ENCODE data around the gene MACROD2.

DNA sequence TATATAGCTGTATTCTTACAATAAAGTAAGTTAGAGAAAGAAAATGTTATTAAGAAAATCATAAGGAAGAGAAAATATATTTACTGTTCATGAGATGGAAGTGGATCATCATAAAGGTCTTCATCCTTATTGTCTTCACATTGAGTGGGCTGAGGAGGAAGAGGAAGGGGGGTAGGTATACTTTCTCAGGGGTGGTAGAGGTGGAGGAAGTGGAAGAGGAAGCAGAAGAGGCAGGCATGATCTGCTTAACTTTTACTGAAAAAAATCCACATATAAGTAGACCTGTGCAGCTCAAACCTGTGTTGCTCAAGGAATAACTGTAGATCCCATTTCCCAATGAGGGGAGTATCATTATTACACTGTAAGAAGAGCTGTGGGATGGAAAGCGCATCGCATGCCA lies 1863.7 kb downstream of the MACROD2 start:
- no peak for TF ChIP-seq EZH2 (IDR thresholded peaks at IDR 0.05; ENCODE audit: borderline replicate concordance, low read length)
- TF ChIP-seq, protein P1, sequence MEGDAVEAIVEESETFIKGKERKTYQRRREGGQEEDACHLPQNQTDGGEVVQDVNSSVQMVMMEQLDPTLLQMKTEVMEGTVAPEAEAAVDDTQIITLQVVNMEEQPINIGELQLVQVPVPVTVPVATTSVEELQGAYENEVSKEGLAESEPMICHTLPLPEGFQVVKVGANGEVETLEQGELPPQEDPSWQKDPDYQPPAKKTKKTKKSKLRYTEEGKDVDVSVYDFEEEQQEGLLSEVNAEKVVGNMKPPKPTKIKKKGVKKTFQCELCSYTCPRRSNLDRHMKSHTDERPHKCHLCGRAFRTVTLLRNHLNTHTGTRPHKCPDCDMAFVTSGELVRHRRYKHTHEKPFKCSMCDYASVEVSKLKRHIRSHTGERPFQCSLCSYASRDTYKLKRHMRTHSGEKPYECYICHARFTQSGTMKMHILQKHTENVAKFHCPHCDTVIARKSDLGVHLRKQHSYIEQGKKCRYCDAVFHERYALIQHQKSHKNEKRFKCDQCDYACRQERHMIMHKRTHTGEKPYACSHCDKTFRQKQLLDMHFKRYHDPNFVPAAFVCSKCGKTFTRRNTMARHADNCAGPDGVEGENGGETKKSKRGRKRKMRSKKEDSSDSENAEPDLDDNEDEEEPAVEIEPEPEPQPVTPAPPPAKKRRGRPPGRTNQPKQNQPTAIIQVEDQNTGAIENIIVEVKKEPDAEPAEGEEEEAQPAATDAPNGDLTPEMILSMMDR (conservative IDR thresholded peaks at IDR 0.05 in 1 of 2, IDR thresholded peaks at IDR 0.05 in 1 of 2; ENCODE audit: extremely low read depth in 1 of 2, insufficient read depth in 1 of 2, low read depth in 1 of 2, low read length in 2 of 2) = no peak

Measured in mammary epithelial cell (primary cell).